HG03064 (cell line): ENCODE measurements around the gene SSUH2.
"Not testable (repeated sequence)": the region's sequence is repeated elsewhere in the genome, so short reads cannot be mapped to it uniquely, and the experiment has no call there.

Experiments
- ATAC-seq: cut with Tn5 transposase; IDR thresholded peaks from one replicate; pipeline ENCODE4 v1.9.1; 2021; ENCODE audit warnings: low read depth; ENCODE audit not compliant: unreplicated experiment

Gene SSUH2

DNA sequence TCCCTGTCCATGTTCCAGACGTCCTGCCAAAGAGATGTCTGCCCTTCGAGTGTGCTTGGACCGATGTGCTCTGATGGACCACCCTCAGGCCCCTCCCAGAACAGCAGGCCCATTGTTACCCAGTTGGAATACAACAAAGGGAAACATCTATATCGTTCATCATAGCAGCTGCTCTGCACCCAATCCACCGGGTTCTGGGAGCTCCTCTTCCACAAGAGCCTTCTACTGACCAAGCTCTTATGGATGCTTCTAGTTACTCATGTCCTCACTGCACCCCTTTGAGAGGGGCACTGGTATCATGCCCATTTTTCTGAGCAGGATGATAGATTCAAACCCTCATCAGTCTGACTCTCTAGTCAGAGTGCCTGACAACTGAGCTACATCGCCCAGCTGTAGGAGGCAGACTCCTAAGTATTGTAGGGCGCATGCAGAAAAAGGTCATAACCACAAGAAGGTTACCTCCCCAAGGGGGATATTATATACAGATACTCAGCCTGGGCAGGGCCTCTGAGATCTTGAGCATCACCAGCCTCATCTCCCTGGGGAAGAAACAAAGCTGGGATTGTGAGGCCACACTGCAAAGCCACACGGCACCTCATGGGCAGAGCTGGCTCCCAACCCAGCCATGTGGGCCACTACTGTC, at the start of gene SSUH2:
SSUH2 (minus strand) TSS at position 51 of the 643 bp plus-strand sequence; CDS start at position 11, 40 bp downstream.
- no peak for ATAC-seq

- not testable (repeated sequence) for ATAC-seq
These were observed 46.7 kb upstream of the SSUH2 start for GRCh38 chr3:8691295-8691694.

DNA sequence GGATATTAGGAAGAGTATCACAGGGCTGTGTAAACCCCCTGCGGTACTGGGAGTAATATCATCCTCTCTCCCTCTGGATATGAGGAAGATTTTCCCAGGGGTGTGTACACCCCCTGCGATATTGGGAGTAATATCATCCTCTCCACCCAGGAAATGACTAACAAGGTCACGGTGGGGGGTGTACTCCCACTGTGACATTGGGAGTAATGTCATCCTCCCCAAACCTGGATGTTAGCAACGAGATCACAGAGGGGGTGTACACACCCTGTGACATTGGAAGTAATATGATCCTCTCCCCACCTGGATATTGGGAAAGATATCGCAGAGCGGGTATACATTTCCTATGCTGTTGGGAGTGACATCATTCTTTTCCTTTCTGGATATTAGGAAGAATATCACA, 40.4 kb upstream of the SSUH2 start:
- not testable (repeated sequence) for ATAC-seq

DNA sequence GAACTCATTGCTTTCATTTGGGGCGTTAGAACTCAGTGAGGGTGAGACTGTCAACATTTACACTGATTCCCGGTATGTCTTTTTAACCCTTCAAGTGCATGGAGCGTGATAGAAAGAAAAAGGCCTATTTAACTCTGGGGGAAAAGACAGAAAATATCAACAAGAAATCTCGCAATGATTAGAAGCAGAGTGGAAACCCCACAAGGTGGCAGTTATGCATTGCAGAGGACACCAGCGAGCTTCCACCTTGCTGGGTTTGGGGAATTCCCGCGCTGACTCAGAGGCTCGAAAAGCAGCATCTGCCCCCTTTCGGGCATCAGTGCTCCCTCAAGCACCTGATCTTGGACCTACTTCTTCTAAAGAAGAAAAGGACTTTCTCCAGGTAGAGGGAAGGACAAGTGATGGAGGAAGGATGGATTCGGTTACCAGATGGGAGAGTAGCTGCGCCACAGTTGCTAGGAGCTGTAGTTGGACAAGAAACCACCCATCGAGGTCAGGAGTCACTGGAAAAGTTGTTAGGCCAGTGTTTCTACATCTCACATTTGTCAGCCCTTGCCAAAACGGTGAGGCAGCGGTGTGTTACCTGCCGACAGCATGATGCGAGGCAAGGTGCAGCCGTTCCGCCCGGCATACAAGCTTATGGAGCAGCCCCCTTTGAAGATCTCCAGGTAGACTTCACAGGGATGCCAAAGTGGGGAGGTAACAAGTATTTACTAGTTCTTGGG, 38.4 kb upstream of the SSUH2 start:
- ATAC-seq = not testable (repeated sequence)

DNA sequence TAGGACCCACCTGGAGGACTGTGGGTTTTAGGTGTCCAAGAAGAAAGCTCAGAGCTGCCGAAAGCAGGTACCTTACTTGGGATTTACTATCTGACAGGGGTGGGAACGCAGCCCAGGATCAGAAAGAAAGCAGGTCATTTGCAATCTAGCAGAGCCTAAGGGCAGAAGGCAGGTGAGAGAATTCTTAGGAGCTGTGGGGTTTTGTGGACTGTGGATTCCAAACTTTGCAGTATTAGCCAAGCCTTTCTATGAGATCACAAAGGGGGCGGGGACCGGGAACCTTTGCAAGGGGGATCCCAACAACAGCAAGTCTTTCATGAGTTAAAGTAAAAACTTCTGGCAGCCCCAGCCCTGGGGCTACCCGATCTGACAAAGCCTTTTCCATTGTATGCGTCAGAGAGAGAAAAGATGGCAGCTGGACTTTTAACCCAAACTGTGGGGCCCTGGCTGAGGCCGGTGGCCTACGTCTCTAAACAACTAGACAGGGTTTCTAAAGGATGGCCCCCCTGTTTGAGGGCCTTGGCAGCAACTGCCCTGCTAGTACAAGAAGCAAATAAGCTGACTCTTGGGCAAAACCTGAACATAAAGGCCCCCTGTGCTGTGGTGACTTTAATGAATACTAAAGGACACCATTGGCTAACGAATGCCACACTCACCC, 37.4 kb upstream of the SSUH2 start:
- not testable (repeated sequence) for ATAC-seq

GRCh38 chr3:8681349-8681748, 36.8 kb upstream of the SSUH2 start:
- ATAC-seq = no peak

- not testable (repeated sequence) for ATAC-seq
These were observed 35.4 kb upstream of the SSUH2 start for GRCh38 chr3:8679817-8680553.

DNA sequence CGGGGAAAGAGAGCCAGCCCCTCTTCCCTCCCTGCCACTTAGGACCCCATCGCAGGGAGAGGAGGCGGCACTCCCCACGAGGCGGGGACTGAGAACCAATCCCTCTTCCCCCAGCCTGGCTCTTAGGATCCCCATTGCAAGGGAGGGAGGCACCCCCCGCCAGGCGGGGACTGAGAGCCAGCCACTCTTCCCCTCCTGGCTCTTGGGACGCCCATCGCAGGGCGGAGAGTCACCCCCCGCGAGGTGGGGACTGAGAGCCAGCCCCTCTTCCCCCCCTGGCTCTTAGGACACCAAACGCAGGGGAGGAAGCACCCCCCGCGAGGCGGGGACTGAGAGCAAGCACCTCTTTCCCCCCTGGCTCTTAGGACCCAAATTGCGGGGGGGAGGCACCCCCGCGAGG, 34.2 kb upstream of the SSUH2 start:
- ATAC-seq = no peak

GRCh38 chr3:8677258-8677657, 32.7 kb upstream of the SSUH2 start:
- not testable (repeated sequence) for ATAC-seq

- ATAC-seq = not testable (repeated sequence)
These were observed 31.0 kb upstream of the SSUH2 start for GRCh38 chr3:8675591-8675990.

DNA sequence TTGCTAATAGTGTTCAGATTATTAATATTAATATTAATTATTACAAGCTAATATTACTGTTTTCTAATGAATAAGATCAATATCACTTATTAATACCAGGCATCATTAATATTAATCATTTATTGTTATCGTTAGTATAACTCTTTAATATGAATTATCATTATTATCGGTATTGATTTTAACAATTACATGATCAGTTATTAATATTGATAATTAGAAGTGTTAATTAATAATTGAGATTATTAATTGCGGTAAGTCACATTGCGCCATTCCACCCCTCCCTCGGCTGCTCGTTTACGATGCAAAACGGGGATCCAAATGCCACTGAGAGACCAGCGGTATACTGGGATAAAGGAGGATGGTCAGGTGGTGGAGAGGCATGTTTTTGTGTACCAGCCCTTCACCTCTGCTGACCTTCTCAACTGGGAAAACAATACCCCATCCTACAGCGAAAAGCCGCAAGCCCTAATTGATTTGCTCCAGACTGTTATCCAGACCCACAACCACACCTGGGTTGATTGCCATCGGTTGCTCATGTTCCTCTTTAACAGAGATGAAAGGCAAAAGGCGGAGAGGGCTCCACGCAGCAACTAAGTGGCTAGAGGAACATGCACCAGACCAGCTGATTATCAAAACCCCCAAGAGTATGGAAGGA, 28.6 kb upstream of the SSUH2 start:
- ATAC-seq = no peak

- no peak for ATAC-seq
These were observed 24.4 kb upstream of the SSUH2 start for GRCh38 chr3:8669019-8669418.

DNA sequence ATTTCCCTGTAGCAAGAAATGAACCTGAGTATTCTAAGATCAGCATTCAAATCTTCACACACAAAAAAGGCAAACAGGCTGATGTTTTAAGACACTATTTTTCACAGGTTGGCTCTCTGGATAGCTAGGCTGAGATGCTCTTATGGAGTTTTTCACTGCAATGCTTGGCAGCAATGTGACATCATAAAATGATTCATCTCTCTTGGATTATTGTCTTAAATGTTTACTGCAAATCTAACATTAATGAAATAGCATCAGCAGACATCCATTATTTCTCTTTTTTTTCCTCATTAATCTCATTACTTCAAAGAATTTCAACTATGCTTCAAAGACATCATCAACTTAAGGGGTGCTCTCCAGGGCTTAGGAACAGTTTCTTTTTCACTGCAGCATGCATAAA, 23.6 kb upstream of the SSUH2 start:
- ATAC-seq = no peak

DNA sequence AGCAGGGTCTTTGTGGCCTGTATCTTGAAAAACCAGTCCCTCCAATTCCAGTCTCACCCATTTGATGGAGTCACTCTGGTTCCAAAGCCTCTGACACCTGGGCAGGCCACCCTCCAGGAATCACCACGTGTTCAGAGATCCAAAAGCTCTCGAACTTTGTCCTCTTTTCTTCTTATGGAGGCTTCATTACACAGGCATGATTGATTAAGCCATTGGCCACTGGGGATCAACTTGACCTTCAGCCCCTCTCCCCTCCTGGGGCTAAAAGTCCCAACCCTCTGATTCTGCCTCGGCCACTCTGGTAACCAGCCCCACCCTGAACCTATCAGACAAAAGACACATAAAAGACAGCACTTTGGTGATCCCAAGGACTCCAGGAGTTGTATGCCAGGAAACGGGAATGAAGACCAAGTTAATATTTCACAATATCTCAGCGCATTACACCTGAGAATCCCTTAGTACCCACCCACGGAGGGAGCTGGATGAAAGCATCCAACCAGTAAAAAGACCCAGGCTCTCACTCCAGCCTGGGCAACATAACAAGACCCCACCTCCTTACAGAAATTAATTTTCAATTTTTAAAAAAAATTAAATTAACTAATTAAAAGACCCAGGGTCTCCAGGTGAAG, 23.0 kb upstream of the SSUH2 start:
- no peak for ATAC-seq

DNA sequence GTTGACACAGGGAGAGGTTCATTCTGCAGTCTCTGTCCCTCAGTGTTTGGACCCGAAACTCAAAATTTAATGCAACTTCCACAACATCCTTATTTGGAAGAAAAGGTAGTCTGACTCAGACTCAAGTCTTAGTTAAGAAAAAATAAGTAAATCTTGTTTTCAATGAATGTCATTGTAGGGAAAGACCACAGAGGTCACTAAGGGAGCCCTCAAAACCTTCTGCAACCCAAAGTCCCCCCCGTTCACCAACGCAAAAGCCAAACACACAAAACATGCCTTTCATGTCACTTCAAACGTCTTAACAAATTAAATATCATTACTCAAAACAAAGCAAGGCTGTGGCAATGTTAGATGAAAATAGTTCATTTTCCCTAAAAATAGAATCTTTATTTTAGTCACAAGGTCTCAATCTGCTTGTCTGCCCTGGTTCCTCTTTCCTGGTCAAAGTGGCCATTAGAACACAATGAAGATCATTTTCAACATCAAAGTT, 20.9 kb upstream of the SSUH2 start:
- no peak for ATAC-seq

DNA sequence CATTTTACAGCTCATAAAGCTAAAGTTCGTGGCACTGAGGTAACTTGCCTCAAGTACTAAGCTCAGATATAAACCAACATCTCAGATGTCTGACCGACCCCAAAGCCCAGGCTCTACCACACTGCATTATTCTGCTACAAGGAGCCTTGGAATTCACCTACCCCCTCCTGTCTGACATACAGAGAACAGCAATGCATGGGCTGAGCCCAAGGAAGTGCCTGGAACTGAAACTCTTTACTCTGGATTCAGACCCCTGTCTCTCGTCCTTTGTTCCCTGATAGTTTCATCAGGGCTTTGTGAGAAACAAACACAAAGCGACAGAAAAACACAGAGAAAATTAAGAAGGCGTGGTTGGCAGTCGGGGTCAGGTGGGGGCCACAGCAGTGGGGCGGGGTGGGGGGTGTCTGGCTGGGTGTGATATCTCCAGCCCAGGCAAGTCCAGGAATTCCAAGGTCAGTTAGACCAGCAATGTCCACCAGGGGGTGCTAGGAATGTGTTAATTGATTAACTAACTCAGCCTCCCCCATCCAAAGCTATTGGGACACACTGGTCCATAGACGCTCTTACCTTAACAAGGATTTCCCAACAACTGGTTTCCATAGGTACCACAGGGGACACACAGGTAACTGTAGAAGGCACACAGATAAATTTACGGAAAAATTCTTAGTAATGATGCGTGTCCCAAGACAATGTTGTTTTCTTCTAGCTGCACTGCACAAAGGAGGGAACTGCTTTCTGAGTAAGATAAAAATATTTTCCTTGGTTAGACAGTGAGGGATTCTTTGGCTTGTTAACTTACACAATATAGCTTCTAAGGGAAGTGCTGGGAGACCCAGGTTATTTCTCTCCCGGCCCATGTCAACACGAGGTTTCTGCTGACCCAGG, 18.8 kb upstream of the SSUH2 start:
- ATAC-seq = no peak

DNA sequence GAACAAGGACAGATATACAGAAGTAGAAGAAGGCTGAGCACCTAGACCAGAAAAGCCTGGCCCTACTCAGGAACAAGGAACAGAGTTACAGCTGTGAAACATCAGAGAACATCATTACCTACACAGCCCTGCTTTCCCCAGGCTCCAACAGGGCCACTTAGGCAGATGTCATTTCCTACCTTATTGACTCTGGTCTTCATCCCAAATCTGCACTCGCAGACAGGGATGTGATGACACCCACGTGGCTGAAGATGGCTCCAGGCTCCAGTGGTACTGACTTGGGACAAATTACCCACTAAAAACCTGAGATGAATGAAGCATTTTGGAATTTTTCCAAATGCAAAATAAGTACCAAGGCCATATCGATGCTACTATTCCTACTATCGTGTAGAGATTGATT, 18.0 kb upstream of the SSUH2 start:
- no peak for ATAC-seq

- no peak for ATAC-seq
These were observed 15.8 kb upstream of the SSUH2 start for GRCh38 chr3:8660175-8661118.
